WTC11 (cell line): Measurements from ENCODE around the gene NECAB2. TPM values are rescaled to one million over a fixed set of nuclear protein-coding genes. Genes with fewer than 3 reads are reported as not detected.

ENCODE experiments used
- ATAC-seq: fragments of 200-7000 bp; cut with Tn5 transposase; 2 replicates; pipeline ENCODE4 v1.10.0; 2021; ENCODE audit warnings: mild to moderate bottlenecking, moderate library complexity
- CTCF ChIA-PET: fragments of 300-600 bp; sonication (Branson Sonifier 250); formaldehyde crosslinking; loops from one replicate; lab custom pipeline; 2021; ENCODE audit warnings: antibody characterized with exemption; lab: Charles Lee
- POLR2A ChIA-PET: fragments of 350-600 bp; sonication (Branson Sonifier 250); formaldehyde crosslinking; loops from one replicate; lab custom pipeline; 2021; ENCODE audit warnings: antibody characterized with exemption; lab: Charles Lee
- DNase-seq: peaks from one replicate; pipeline ENCODE4 v3.0.0; 2021; ENCODE audit warnings: low spot score
- H3K27ac Mint-ChIP-seq: 2 replicates; pipeline ENCODE4 v1.8.0; 2021; ENCODE audit warnings: mixed read lengths
- H3K27me3 Mint-ChIP-seq: 2 replicates; pipeline ENCODE4 v1.8.0; 2021; ENCODE audit warnings: low read depth, mild to moderate bottlenecking, moderate library complexity, mixed read lengths
- H3K36me3 Mint-ChIP-seq: 2 replicates; pipeline ENCODE4 v1.8.0; 2021; ENCODE audit warnings: mixed read lengths
- H3K4me1 Mint-ChIP-seq: 2 replicates; pipeline ENCODE4 v1.8.0; 2022; ENCODE audit warnings: mixed read lengths
- H3K4me3 Mint-ChIP-seq: 2 replicates; pipeline ENCODE4 v1.8.0; 2021; ENCODE audit warnings: mild to moderate bottlenecking, moderate library complexity, mixed read lengths
- H3K9me3 Mint-ChIP-seq: 2 replicates; pipeline ENCODE4 v1.8.0; 2021; ENCODE audit warnings: mixed read lengths
- CREM ChIP-seq: sonication (generic); formaldehyde crosslinking; IDR thresholded peaks from 2 replicates; pipeline ENCODE4 v1.8.1; 2022; ENCODE audit warnings: mild to moderate bottlenecking, missing genetic modification reagents, moderate library complexity
- ELF4 ChIP-seq: sonication (generic); formaldehyde crosslinking; IDR thresholded peaks from 2 replicates; pipeline ENCODE4 v1.8.1; 2022; ENCODE audit warnings: low read depth, mild to moderate bottlenecking, moderate library complexity, missing genetic modification reagents
- EMX1 ChIP-seq: fragments of 250-450 bp; sonication (Bioruptor Pico); IDR thresholded peaks from 2 replicates; pipeline ENCODE4 v1.8.0; 2021; ENCODE audit warnings: mild to moderate bottlenecking
- FOXJ3 ChIP-seq: sonication (generic); formaldehyde crosslinking; IDR thresholded peaks from 2 replicates; pipeline ENCODE4 v1.9.0; 2021; ENCODE audit warnings: missing genetic modification reagents, mild to moderate bottlenecking, borderline replicate concordance
- JUN ChIP-seq: sonication (generic); formaldehyde crosslinking; IDR thresholded peaks from 2 replicates; pipeline ENCODE4 v1.8.0; 2023; ENCODE audit warnings: mild to moderate bottlenecking, missing genetic modification reagents
- NR3C1 ChIP-seq: sonication (generic); formaldehyde crosslinking; conservative IDR thresholded peaks from 2 replicates; pipeline ENCODE4 v1.8.1; 2023; ENCODE audit warnings: low read depth, mild to moderate bottlenecking, missing genetic modification reagents
- PRRX2 ChIP-seq: fragments of 250-450 bp; sonication (Bioruptor Pico); IDR thresholded peaks from 2 replicates; pipeline ENCODE4 v1.8.0; 2021; ENCODE audit warnings: mild to moderate bottlenecking
- RORB ChIP-seq: fragments of 250-450 bp; sonication (Bioruptor Pico); IDR thresholded peaks from 2 replicates; pipeline ENCODE4 v1.9.0; 2021; ENCODE audit warnings: mild to moderate bottlenecking
- TEAD4 ChIP-seq: sonication (generic); formaldehyde crosslinking; IDR thresholded peaks from 2 replicates; pipeline ENCODE4 v1.8.0; 2022; ENCODE audit warnings: mild to moderate bottlenecking, missing genetic modification reagents
- ZBTB21 ChIP-seq: sonication (generic); formaldehyde crosslinking; IDR thresholded peaks from 2 replicates; pipeline ENCODE4 v1.8.1; 2023; ENCODE audit warnings: mild to moderate bottlenecking, missing genetic modification reagents, borderline replicate concordance
- ZNF232 ChIP-seq: sonication (generic); formaldehyde crosslinking; IDR thresholded peaks from 2 replicates; pipeline ENCODE4 v1.8.0; 2022; ENCODE audit warnings: mild to moderate bottlenecking, missing genetic modification reagents
- total RNA-seq: library from RNA; stranded (reverse); gene quantifications from 3 replicates; pipeline ENCODE4 v1.2.3, GENCODE V29; 2021
- TF ChIP-seq, protein P1 (sequence below): sonication (generic); formaldehyde crosslinking; IDR thresholded peaks from 2 replicates; pipeline ENCODE4 v1.8.1; 2023; ENCODE audit warnings: mild to moderate bottlenecking, missing genetic modification reagents, moderate library complexity
- TF ChIP-seq, protein P2 (sequence below): sonication (generic); formaldehyde crosslinking; IDR thresholded peaks from 2 replicates; pipeline ENCODE4 v1.8.1; 2023; ENCODE audit warnings: mild to moderate bottlenecking, missing genetic modification reagents
- TF ChIP-seq, protein P3 (sequence below): fragments of 250-450 bp; sonication (Bioruptor Pico); IDR thresholded peaks from 2 replicates; pipeline ENCODE4 v1.8.0; 2021; ENCODE audit warnings: mild to moderate bottlenecking
- TF ChIP-seq, protein P4 (sequence below): sonication (generic); formaldehyde crosslinking; IDR thresholded peaks from 2 replicates; pipeline ENCODE4 v1.8.1; 2022; ENCODE audit warnings: mild to moderate bottlenecking, missing genetic modification reagents, moderate library complexity, borderline replicate concordance
- TF ChIP-seq, protein P5 (sequence below): fragments of 250-450 bp; sonication (Bioruptor Pico); IDR thresholded peaks from 2 replicates; pipeline ENCODE4 v1.9.0; 2021; ENCODE audit warnings: mild to moderate bottlenecking
- TF ChIP-seq, protein P6 (sequence below): fragments of 250-450 bp; sonication (Bioruptor Pico); IDR thresholded peaks from 2 replicates; pipeline ENCODE4 v2.1.2; 2022; ENCODE audit warnings: mild to moderate bottlenecking, moderate library complexity
- TF ChIP-seq, protein P7 (sequence below): sonication (generic); formaldehyde crosslinking; IDR thresholded peaks from 2 replicates; pipeline ENCODE4 v1.8.0; 2022; ENCODE audit warnings: mild to moderate bottlenecking, missing genetic modification reagents

Gene NECAB2
- total RNA-seq, 1 experiment from 2014 or later = 2.9 TPM

DNA sequence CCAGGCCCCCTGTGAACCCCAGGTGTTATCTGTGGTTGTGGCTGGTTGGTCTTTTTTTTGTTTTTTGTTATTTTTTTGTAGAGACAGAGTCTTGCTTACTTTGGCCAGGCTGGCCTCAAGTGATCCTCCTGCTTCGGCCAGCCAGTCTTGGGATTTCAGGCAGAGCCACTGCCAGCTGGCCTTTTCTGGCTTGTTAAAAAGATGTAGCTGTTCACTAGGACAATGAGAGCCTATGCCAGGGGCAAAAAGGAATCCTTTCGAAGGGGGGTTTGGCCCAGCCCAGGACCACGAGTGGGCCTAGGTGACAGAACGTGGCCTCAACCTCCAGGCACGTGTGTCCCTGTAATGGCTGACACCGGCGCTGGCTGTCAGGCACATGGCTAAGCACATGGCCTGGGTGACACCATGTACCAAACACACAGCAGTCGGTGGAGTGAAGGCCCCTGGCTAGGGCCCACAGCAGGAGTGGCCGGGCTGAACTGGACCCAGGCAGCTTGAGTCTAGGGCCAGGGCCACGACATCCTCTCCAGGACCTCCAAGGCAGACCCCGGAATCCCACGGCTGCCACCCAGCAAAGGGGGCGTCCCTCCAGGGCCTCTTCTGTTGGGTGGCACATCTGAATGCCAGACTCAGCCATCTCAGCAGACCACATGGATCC is 81.5 kb downstream of the NECAB2 start:
- TF ChIP-seq RORB (CRISPR knock-in tag) = no peak
- TF ChIP-seq, protein P1, sequence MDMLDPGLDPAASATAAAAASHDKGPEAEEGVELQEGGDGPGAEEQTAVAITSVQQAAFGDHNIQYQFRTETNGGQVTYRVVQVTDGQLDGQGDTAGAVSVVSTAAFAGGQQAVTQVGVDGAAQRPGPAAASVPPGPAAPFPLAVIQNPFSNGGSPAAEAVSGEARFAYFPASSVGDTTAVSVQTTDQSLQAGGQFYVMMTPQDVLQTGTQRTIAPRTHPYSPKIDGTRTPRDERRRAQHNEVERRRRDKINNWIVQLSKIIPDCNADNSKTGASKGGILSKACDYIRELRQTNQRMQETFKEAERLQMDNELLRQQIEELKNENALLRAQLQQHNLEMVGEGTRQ (CRISPR knock-in tag) = no peak
- TF ChIP-seq TEAD4 (CRISPR knock-in tag) = no peak
- no peak for TF ChIP-seq FOXJ3 (CRISPR knock-in tag)
- TF ChIP-seq PRRX2 (CRISPR knock-in tag) = no peak
- TF ChIP-seq, protein P2, sequence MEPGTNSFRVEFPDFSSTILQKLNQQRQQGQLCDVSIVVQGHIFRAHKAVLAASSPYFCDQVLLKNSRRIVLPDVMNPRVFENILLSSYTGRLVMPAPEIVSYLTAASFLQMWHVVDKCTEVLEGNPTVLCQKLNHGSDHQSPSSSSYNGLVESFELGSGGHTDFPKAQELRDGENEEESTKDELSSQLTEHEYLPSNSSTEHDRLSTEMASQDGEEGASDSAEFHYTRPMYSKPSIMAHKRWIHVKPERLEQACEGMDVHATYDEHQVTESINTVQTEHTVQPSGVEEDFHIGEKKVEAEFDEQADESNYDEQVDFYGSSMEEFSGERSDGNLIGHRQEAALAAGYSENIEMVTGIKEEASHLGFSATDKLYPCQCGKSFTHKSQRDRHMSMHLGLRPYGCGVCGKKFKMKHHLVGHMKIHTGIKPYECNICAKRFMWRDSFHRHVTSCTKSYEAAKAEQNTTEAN (CRISPR knock-in tag) = no peak
- no peak for TF ChIP-seq ELF4
- TF ChIP-seq NR3C1 (CRISPR knock-in tag) = no peak
- TF ChIP-seq, protein P3, sequence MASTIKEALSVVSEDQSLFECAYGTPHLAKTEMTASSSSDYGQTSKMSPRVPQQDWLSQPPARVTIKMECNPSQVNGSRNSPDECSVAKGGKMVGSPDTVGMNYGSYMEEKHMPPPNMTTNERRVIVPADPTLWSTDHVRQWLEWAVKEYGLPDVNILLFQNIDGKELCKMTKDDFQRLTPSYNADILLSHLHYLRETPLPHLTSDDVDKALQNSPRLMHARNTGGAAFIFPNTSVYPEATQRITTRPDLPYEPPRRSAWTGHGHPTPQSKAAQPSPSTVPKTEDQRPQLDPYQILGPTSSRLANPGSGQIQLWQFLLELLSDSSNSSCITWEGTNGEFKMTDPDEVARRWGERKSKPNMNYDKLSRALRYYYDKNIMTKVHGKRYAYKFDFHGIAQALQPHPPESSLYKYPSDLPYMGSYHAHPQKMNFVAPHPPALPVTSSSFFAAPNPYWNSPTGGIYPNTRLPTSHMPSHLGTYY (CRISPR knock-in tag) = no peak
- no peak for TF ChIP-seq CREM (CRISPR knock-in tag)
- TF ChIP-seq, protein P4, sequence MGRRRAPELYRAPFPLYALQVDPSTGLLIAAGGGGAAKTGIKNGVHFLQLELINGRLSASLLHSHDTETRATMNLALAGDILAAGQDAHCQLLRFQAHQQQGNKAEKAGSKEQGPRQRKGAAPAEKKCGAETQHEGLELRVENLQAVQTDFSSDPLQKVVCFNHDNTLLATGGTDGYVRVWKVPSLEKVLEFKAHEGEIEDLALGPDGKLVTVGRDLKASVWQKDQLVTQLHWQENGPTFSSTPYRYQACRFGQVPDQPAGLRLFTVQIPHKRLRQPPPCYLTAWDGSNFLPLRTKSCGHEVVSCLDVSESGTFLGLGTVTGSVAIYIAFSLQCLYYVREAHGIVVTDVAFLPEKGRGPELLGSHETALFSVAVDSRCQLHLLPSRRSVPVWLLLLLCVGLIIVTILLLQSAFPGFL (CRISPR knock-in tag) = no peak
- TF ChIP-seq, protein P5, sequence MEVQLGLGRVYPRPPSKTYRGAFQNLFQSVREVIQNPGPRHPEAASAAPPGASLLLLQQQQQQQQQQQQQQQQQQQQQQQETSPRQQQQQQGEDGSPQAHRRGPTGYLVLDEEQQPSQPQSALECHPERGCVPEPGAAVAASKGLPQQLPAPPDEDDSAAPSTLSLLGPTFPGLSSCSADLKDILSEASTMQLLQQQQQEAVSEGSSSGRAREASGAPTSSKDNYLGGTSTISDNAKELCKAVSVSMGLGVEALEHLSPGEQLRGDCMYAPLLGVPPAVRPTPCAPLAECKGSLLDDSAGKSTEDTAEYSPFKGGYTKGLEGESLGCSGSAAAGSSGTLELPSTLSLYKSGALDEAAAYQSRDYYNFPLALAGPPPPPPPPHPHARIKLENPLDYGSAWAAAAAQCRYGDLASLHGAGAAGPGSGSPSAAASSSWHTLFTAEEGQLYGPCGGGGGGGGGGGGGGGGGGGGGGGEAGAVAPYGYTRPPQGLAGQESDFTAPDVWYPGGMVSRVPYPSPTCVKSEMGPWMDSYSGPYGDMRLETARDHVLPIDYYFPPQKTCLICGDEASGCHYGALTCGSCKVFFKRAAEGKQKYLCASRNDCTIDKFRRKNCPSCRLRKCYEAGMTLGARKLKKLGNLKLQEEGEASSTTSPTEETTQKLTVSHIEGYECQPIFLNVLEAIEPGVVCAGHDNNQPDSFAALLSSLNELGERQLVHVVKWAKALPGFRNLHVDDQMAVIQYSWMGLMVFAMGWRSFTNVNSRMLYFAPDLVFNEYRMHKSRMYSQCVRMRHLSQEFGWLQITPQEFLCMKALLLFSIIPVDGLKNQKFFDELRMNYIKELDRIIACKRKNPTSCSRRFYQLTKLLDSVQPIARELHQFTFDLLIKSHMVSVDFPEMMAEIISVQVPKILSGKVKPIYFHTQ (CRISPR knock-in tag) = no peak
- TF ChIP-seq JUN (CRISPR knock-in tag) = no peak
- no peak for TF ChIP-seq ZNF232 (CRISPR knock-in tag)
- TF ChIP-seq ZBTB21 (CRISPR knock-in tag) = no peak
- TF ChIP-seq, protein P6, sequence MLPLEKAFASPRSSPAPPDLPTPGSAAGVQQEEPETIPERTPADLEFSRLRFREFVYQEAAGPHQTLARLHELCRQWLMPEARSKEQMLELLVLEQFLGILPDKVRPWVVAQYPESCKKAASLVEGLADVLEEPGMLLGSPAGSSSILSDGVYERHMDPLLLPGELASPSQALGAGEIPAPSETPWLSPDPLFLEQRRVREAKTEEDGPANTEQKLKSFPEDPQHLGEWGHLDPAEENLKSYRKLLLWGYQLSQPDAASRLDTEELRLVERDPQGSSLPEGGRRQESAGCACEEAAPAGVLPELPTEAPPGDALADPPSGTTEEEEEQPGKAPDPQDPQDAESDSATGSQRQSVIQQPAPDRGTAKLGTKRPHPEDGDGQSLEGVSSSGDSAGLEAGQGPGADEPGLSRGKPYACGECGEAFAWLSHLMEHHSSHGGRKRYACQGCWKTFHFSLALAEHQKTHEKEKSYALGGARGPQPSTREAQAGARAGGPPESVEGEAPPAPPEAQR (CRISPR knock-in tag) = no peak
- no peak for TF ChIP-seq EMX1 (CRISPR knock-in tag)
- TF ChIP-seq, protein P7, sequence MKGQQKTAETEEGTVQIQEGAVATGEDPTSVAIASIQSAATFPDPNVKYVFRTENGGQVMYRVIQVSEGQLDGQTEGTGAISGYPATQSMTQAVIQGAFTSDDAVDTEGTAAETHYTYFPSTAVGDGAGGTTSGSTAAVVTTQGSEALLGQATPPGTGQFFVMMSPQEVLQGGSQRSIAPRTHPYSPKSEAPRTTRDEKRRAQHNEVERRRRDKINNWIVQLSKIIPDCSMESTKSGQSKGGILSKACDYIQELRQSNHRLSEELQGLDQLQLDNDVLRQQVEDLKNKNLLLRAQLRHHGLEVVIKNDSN (CRISPR knock-in tag) = no peak
- Mint-ChIP-seq H3K27ac (no peak overlapping the region), H3K9me3 (no peaks in the 10 kb centered on the region), H3K36me3 (peaks cover 22% of the 10 kb centered on the region), H3K4me1 (no peaks in the 10 kb centered on the region; the same call in 1 of the 2 replicates), H3K27me3 (no peaks in the 10 kb centered on the region), H3K4me3 (no peak overlapping the region)
- ATAC-seq = no peak
- ChIA-PET POLR2A (no interaction called here), CTCF (interaction anchor here (1.0 to 10.2 kb wide), 2 partner anchors 35 to 92 kb away, joined by 3 to 131 read pairs; no protein-coding TSS in a partner anchor)
- no peak for DNase-seq
